OCI-M1 (cell line): ENCODE results near the gene TMEM121B.
A peak's percentile ranks its signal among the peaks of the same experiment; 100 is the strongest.

ENCODE experiments used
- DNase-seq: peaks from one replicate; lab custom pipeline; 2025; lab: John Stamatoyannopoulos, UW

TMEM121B gene

DNA sequence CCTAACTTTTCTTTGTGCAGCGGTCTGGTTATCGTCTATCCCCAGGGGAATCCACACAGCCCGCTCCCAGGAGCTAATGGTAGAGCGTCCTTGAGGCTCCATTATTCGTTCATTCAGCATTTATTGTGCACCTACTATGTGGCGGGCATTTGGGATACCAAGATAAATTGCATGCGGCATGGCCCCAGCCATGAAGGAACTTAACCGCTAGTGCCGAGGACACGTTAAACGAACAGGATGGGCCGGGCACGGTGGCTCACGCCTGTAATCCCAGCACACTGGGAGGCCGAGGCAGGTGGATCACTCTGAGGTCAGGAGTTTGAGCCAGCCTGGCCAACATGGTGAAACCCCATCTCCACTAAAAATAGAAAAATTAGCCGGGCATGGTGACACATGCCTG, 11.2 kb downstream of the TMEM121B start:
- DNase-seq: no peak

DNA sequence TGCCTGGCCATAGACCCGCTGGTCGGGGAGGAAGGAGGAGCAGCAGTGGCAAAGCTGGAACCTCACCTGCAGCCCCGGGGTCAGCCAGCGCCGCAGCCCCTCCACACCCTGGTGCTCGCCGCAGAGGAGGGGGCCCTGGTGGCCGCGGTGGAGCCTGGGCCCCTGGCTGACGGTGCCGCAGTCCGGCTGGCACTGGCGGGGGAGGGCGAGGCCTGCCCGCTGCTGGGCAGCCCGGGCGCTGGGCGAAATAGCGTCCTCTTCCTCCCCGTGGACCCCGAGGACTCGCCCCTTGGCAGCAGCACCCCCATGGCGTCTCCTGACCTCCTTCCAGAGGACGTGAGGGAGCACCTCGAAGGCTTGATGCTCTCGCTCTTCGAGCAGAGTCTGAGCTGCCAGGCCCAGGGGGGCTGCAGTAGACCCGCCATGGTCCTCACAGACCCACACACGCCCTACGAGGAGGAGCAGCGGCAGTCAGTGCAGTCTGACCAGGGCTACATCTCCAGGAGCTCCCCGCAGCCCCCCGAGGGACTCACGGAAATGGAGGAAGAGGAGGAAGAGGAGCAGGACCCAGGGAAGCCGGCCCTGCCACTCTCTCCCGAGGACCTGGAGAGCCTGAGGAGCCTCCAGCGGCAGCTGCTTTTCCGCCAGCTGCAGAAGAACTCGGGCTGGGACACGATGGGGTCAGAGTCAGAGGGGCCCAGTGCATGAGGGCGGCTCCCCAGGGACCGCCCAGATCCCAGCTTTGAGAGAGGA, 11.9 kb downstream of the TMEM121B start:
- no peak for DNase-seq

DNA sequence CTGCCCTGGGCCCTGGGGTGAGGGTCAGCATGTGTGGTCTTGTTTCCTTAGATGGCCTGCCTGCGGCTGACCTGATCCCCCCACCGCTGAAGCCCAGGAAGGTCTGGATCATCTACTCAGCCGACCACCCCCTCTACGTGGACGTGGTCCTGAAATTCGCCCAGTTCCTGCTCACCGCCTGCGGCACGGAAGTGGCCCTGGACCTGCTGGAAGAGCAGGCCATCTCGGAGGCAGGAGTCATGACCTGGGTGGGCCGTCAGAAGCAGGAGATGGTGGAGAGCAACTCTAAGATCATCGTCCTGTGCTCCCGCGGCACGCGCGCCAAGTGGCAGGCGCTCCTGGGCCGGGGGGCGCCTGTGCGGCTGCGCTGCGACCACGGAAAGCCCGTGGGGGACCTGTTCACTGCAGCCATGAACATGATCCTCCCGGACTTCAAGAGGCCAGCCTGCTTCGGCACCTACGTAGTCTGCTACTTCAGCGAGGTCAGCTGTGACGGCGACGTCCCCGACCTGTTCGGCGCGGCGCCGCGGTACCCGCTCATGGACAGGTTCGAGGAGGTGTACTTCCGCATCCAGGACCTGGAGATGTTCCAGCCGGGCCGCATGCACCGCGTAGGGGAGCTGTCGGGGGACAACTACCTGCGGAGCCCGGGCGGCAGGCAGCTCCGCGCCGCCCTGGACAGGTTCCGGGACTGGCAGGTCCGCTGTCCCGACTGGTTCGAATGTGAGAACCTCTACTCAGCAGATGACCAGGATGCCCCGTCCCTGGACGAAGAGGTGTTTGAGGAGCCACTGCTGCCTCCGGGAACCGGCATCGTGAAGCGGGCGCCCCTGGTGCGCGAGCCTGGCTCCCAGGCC, 12.7 kb downstream of the TMEM121B start:
- no peak for DNase-seq

DNA sequence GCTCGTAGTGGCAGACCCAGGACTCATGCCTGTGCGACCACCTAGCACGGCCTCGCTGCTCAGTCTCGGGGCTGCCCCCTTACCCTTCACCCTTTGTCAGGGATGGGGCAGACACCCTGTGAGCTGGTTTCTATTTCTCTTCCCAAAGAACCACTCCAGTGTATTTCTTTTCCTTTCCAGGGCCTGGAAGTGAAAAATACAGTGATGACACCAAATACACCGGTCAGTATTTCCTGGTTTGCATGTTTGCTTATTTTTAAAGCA, 13.7 kb downstream of the TMEM121B start:
- DNase-seq: no peak

DNA sequence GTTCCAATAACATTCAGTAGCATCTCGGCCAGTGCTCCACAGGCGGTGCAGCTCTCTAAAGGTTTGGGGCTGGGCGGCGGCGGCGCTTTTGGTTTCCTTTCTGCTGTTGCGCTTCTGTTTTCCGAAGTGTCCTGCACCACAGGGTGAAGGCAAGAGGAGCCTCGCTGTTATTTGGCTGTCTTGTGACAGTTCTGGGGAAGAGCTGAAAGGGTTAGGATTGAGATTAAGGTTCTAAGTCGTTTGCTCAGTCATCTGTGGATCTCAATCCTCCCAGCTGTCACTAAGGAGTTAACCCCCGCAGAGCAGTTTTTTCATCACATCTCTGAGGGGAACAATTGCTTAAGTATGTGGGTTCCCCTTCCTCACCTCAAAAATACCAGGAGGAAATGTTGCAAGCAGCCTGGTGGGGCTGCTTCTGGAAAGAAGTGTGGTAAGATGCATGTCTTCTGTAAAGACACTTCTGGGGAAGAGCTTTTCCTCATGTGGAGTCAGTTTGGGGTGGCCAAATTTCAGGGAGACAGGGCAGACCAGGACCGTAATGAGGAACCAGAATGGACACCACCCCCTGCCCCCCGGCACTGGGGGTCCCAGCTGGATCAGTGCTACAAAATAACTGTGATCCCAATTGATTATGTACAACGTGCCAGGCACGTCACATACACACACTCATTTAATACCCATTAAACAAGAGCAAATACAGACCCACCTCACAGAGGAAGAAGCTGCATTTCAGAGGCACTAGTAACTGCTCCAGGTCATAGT, 14.2 kb downstream of the TMEM121B start:
- DNase-seq: no peak

DNA sequence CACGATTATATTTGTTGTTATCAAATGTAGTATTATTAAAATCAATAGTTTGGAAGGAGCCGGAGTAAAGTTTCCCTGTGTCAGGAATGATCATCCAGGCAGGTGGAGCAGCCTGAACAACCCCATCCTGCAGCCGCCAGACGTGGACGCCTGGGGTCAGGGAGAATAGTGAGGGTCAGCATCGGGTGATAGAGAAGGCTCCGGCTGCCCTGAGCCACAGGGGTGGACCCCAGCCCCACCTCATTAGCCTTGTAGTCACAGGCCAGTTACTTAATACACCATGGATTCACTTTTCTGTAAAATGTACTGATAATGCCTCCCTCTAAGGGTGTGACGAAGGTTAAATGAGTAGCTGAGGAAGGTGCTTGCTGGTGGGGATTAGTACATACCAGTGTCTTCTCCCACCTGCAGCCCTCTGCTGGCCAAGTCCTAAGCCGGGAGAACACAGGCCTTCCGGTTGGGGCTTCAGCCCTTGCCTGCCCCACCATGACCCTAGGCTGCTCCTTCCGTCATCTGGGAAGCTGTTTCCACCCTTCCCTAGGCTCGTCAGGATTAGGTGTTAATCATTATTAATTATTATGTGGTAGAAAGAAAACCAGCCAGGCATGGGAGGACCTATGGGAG, 14.9 kb downstream of the TMEM121B start:
- no peak for DNase-seq

DNA sequence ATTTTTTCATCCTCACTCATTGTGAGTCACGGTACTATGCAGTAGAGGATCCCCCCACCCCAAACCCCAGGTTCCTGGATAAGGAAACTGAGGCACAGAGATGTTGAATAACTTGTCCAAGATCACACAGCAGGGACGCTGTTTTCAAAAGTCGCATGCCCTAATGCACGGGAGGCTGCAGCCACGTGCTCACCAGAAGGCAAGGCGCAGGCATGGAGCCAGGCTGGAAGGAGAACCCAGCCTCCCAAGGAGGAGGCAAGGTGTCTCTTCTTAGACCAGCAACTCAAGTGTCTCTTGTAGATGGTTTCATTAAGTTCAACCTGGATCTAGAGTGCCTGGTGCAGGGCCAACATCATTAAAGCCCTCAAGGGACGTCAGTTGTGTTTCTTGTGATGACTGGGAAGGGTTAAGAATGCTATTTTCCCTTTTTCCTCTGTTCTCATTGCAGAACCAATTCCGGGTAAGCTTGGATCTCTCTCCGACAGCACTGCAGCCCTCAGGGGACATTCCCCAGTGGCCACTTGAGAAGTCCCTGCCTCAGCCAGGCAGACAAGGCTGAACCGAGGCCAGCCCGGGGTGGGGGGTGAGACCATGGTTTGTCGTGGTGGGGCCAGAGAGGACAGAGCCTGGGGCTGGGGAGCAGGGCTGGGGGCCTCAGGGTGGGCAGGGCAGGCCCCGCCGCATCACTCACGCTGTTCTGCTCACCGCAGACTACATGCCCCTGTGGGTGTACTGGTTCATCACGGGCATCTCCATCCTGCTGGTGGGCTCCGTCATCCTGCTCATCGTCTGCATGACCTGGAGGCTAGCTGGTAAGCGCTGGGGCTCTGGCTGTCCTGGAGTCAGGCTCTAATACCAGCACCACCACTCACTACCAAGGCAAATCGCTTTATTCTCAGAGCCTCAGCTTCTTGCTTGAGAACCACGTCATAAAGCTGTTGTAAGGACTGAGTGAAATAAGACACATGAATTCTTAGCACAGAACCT, 15.7 kb downstream of the TMEM121B start:
- no peak for DNase-seq

DNA sequence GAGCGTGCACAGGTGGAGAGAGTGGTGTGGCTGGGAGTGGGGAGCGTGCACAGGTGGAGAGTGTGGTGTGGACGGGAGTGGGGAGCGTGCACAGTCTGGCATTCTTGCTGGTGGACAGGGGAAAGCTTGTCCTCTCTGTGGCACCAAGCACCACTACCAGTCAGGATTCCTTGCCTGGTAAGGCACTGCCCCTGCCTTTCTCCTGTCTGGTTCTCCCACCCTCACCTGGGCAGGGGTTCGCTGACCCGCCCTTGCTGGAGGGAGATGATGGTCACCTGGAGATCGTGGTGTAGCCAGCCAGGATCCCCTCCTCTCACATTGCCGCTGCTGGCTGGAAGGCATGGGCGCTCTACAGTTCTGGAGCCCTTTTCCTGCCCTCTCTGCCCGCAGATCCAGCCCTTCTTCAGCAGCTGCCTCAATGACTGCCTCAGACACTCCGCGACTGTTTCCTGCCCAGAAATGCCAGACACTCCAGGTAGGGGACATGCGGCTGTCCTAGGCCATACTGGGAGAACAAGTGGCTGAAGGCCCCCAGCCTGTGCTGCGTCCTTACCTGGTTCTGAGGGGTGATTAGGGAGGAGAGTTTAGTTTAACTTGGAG, 16.7 kb downstream of the TMEM121B start:
- no peak for DNase-seq

DNA sequence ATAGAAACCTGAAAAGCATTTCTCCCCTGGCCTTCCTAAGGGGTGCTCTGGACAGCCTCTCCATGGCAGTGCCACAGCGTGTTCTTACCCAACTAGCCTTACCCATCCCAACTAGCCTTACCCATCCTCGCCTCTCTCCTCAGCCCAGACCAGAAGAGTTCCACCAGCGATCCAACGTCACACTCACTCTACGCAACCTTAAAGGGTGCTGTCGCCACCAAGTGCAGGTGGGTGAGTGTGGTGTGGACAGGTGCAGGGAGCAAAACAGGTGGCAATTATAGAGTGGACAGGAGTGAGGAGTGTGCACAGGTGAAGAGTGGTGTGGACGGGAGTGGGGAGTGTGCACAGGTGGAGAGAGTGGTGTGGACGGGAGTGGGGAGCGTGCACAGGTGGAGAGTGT, 17.8 kb downstream of the TMEM121B start:
- no peak for DNase-seq

DNA sequence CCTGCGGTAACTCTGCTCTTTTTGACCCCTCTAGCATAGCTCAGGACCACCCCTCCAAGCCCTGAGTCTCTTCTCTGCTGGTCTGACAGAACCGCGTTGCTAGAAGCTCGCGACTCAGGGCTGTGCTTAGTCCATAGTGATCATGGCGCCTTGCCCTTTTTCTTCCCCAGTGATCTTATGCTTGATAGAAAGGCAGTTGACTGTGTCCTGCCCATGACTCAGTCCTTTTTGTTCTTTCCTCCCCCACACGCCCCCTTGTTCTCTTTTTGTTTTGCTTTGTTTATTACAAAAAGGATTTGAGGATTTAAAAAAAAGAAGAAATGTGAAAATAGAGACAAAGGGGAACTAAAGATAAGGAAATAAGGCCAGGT, 18.9 kb downstream of the TMEM121B start:
- peak; percentile 60 for DNase-seq

DNA sequence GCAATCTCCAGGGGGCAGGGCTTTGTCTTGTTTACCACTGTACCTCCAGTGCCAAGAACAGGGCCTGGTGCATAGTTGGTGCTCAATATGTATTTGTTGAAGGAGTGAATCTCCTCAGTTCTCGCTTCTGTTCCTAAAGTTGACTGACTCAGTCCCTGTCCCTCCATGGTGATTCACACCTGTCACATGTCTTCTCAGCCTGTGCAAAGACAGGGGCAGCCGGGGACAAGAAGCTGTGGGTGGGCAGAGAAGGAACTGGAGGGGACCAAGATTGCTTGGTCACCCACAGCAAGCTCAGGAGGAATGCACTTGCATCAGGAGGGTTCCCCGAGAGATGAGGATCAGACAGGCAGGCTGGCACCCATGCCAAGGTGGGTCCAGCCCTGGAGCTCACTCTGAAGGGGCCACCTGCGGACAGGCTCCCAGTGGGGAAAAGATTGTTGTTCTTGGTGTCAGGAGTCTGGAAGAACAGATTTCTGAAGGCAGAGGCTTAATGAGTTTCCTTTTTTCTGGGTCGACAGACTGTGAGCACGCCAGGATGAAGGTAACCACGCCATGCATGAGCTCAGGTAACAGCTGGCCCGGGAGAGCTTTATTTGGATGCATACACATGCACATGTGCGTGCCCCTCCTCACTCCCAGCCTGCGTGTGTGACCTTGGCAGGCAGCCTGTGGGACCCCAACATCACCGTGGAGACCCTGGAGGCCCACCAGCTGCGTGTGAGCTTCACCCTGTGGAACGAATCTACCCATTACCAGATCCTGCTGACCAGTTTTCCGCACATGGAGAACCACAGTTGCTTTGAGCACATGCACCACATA, 19.5 kb downstream of the TMEM121B start:
- no peak for DNase-seq

DNA sequence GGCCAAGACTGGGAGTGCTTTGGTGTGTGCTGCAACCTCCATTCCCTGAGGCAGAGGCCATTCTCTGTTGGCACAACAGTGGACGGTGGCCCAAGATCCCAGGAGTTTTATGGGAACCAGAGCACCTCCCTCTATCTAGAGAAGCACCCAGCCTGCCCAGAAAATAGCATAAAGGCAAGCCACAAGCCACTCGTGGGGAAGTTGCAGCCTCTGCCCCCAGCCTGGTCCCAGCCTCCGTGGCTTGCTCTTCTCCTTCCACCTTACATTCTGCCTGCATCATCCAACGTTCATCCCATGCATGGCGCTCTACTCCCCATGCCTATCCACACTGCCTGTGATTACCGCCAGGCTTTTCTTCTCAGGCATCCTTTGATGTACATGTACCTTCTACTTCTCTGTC, 20.5 kb downstream of the TMEM121B start:
- no peak for DNase-seq

DNA sequence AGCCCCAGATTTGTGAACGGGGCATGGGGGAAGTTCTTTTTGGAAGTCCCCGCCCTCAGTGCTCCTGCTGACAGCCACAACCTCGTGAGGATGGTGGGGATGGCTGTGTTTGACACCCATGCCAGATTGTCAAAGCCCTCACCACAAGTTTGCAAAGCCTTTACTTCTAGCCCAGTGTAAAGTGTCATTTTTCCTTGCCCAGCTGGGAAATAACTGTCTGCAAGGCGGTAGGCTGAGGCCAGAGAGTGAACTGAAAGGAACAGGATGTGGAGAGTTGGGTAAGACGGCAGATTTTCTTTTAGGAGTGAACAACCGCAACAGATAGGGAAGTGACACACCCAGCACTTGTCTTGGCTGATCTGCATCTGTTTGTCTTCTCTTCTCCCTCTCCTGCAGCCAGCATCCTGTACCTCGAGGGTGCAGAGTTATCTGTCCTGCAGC, 22.8 kb downstream of the TMEM121B start:
- peak; percentile 80 for DNase-seq

DNA sequence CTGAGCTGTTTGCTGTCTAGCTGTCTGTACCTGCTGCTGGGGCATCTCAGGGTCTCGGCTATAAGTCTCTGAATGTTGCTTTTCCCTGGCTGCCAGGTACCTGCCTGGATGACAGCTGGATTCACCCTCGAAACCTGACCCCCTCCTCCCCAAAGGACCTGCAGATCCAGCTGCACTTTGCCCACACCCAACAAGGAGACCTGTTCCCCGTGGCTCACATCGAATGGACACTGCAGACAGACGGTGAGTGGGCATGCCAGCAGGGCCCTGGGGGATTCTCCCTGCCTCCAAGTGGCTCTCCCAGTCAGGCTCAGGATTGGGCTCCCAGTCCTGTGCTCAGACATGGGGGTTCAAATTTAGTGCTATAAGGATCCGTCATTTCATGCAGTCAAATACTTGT, 23.5 kb downstream of the TMEM121B start:
- no peak for DNase-seq

DNA sequence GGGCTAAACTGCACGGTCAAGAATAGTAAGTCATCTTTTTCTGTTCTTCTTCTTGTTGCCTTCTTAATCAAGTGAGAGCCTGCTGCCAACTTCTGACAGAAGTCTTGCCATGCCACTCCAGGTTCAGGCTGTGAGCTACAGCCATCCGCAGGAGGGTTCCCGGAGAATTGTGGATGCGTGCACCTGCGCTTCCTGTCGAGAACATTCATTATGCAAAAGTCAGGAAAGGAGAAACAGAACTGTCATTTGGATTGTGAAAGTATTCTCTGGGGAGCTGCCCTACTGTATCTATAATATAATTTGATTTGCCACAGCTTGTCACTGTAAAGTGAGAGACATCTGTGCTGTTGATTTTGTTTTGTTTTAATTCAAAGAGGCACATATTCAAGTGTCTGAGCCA, 24.1 kb downstream of the TMEM121B start:
- no peak for DNase-seq

DNA sequence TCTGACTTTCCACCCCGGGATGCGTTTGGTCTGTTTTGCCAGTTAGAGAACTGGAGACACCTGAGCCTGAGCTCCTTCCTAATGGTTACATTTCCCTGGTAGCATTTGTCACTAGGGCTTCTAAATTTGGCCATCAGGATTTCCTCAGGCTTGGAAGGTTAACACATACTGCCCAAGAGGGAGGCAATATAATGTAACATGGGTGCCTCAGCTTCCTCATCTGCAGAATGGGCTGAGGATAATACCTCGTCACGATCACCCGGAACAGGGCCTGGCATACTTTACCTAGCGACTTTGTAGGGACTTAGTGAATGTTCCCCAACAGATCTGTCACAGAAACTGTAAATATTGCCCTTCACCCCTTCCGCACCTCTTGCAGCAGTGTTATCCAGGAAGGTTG, 25.1 kb downstream of the TMEM121B start:
- DNase-seq: no peak

DNA sequence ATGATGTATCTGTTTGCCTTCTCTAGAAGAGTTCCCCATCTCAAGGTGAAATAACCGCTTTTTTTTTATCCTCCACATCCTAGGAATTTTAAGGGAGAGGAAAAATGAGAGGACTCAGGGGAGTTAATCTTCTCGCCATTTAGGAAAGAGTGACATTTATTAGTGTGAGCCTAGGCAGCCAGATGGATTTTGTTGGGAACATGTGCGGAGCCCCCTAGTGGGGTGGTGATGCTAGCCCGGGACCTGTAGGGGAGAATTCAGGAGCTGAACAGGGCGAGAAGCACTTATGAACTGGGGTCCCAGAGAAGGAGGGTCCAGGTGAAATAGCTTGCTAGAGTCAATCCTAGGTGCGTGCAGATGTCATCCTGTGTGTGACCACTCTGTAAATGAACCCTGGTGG, 25.6 kb downstream of the TMEM121B start:
- no peak for DNase-seq

DNA sequence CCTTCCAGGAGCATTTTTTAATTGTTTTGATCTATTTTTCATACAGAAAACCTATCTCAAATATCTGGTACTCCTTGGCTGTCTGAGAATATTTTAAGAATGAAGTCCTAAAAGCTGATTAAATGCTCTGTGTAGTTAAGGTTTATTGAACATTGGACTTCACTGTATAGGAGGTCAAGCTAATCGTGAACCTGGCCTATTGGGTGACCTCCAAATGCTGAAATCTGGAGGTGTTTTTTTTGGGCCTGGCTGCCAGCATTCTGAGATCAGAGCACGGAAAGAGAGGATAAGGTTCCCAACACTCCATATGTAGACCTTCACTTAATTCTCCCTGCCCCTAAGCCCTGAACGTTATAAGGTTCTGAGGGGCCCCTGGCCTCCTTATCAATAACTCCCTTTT, 28.1 kb downstream of the TMEM121B start:
- no peak for DNase-seq

DNA sequence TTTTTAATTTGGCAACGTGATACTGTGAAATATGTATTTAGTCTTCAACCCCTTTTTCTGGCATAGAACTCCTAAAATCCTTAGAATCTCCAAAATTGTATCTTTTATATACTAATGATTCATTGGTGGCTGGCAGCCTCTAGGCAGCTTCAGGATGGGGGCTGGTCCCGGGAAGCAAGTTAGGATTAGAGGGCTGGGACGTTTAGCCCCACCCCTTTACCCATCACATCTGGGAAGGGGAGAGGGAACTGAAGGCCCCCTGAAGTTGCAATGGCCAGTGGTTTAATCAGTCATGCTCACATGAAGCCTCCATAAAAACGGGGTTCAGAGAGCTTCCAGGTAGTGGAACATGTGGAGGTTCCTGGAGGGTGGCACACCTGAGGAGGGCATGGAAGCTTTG, 29.3 kb downstream of the TMEM121B start:
- no peak for DNase-seq

DNA sequence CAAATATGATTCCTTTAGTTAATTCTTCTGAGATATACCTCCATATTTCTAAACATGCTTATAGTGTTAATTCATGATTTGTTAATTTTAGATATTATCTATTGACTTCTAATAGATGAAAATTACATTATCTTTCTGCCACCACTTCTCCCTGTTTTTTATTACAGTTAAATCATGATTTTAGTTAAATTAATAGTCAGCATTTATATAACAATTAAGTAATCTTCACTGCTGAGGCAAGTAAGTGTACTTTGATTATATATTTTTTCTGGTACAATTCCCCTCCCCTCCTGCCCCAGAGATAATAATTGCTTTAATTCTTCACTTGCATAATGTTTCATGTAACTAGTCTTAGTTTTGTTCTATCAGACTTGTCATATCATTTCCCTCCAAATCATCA, 30.6 kb downstream of the TMEM121B start:
- DNase-seq: no peak
